Measurements from ENCODE around the gene ZMYND12.

The ZMYND12 gene

DNA sequence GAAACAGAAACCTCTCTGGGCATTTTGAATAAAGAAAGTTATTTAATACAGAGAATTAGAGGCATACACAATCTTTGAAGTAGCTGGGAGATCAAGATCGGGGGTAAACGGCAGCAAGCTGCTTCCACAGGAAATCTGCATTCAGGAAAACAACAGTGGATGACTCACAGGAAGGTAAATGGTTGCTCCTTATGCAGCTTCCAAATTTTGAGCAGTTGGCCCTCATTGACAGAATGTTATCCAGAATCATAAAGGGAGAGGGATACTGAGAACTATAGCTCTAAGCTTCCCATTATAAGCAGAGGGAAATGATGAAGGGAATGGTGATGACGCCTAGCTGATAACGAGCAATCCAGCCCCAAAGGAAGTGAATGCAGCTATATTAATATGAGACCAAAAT, 28.6 kb downstream of the ZMYND12 start:
- Mint-ChIP-seq H3K4me1 (ENCODE audit: low read depth) (no peaks in the 10 kb centered on the region), H3K9me3 (no peaks in the 10 kb centered on the region), H3K27ac (no peak overlapping the region), H3K27me3 (no peaks in the 10 kb centered on the region), H3K36me3 (ENCODE audit: low read depth) (no peaks in the 10 kb centered on the region), H3K4me3 (no peak overlapping the region)

DNA sequence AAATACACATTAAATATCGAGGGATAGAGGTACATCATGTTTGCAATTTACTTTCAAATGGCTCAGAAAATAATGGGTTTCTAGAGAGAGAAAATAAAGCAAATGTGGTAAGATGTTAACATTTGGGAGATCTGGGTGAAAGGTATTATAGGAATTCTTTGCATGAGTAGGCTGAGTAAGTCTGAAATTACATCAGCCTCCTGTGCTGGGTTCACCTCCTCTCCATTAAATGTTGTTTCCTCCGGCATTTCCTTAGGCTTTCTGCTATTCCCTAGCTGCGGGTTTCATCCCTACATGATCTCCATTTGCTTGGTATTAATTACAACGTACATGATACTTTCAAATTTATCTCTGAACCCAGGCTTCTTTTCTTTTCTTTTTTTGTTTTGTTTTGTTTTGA, 31.6 kb downstream of the ZMYND12 start:
- Mint-ChIP-seq H3K36me3 (ENCODE audit: low read depth) (no peaks in the 10 kb centered on the region), H3K4me1 (ENCODE audit: low read depth) (no peaks in the 10 kb centered on the region), H3K9me3 (no peaks in the 10 kb centered on the region), H3K27ac (no peak overlapping the region), H3K4me3 (no peak overlapping the region), H3K27me3 (no peaks in the 10 kb centered on the region)

DNA sequence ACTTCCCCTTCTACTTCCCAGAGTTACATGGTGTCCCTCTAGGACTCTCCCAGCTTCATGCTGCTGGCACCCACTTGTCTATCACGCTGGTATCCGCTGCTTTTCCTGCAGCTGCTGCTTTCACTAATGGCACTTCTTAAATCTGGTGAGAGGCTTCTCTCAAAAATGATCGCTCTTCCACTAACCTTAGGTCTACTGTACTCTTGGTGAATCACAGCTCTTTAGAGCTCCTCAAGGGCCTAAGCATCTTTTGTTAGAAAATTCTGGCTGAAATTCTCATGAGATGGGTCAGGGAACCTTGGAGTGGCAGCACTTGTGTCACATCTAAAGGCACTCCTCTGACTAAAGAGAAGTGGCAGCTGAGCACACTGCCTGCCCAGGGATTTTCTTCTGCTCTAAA, 32.1 kb downstream of the ZMYND12 start:
- H3K4me1 Mint-ChIP-seq (ENCODE audit: low read depth): no peaks in the 10 kb centered on the region
- no peaks in the 10 kb centered on the region for H3K27me3 Mint-ChIP-seq
- H3K9me3 Mint-ChIP-seq: no peaks in the 10 kb centered on the region
- no peaks in the 10 kb centered on the region for H3K36me3 Mint-ChIP-seq (ENCODE audit: low read depth)
- no peak overlapping the region for H3K27ac Mint-ChIP-seq
- no peak overlapping the region for H3K4me3 Mint-ChIP-seq

DNA sequence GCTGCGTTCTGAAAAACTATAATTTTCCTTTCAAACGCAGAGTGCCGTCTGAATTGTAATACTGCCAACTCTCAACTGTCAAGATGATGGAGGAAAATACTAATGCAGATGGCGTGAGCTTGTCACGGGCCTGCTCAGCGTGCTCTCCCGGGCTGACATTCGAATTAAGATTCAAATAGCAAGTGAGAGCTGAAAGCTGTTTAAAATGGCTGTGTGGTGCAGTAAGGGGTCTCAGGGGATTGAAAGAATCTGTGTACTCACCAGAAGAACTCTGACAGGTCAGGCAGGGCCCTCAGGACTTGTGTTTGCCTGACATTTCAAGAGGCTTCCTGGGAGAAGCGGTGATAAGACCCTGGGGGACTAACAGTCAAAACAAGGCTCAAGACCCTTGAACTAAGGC, 33.1 kb downstream of the ZMYND12 start:
- Mint-ChIP-seq H3K27ac (no peak overlapping the region), H3K9me3 (no peaks in the 10 kb centered on the region), H3K4me1 (ENCODE audit: low read depth) (no peaks in the 10 kb centered on the region), H3K27me3 (no peaks in the 10 kb centered on the region), H3K4me3 (no peak overlapping the region), H3K36me3 (ENCODE audit: low read depth) (no peaks in the 10 kb centered on the region)

DNA sequence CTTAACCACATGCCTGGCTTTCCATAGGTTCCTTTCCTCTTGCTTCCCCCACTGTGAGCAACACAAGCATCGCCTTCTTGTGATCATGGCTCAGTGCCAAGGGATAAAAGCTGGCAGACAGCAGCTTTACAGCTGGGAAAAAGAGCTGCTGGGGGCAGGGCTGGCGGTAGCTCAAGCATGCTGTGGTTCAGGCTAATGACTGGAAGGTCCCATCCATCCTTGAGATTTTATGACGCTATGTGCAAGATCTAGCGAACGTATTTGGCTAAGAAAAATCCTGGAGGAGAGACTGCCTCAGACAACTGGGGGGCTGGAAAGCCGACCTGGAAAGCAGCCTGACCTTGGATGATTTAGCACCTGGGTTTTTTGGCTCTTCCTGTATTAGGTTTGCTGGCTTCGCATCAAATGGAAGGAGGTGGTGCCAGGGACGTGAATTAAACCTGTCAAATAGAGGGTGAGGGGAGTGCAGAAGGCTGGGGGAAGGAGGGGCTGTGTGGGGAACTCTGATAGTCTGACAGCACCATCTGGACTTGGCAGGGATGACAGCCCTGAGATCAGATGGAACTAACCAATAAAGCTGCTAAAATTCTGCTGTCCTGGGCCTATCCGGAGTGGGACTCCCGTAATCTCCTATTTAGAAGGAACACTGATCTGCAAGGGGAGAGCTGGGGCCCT, 34.8 kb downstream of the ZMYND12 start:
- Mint-ChIP-seq H3K4me3 (no peak overlapping the region), H3K27ac (no peak overlapping the region), H3K27me3 (no peaks in the 10 kb centered on the region), H3K36me3 (ENCODE audit: low read depth) (no peaks in the 10 kb centered on the region), H3K4me1 (ENCODE audit: low read depth) (no peaks in the 10 kb centered on the region), H3K9me3 (no peaks in the 10 kb centered on the region)

DNA sequence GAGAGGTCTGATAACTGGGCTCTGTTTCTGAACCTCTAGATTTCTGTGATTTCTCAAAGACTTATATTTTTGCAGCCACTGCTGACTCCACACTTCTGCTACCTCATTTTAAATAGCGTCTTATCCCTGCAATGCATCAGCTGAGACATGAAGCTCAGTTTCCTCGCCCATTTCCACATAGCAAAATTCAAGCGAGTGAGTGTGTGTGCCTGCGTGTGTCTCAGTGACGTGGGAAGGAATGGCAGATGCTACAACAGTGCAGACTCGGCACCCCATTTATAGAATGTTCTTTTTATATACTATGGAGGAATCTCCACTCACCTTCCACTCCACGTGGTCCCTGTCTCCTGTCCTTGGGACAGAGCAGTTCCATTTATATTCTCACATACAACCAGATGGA, 35.7 kb downstream of the ZMYND12 start:
- no peaks in the 10 kb centered on the region for H3K36me3 Mint-ChIP-seq (ENCODE audit: low read depth)
- H3K27ac Mint-ChIP-seq: no peak overlapping the region
- no peaks in the 10 kb centered on the region for H3K9me3 Mint-ChIP-seq
- no peaks in the 10 kb centered on the region for H3K4me1 Mint-ChIP-seq (ENCODE audit: low read depth)
- H3K27me3 Mint-ChIP-seq: no peaks in the 10 kb centered on the region
- no peak overlapping the region for H3K4me3 Mint-ChIP-seq

DNA sequence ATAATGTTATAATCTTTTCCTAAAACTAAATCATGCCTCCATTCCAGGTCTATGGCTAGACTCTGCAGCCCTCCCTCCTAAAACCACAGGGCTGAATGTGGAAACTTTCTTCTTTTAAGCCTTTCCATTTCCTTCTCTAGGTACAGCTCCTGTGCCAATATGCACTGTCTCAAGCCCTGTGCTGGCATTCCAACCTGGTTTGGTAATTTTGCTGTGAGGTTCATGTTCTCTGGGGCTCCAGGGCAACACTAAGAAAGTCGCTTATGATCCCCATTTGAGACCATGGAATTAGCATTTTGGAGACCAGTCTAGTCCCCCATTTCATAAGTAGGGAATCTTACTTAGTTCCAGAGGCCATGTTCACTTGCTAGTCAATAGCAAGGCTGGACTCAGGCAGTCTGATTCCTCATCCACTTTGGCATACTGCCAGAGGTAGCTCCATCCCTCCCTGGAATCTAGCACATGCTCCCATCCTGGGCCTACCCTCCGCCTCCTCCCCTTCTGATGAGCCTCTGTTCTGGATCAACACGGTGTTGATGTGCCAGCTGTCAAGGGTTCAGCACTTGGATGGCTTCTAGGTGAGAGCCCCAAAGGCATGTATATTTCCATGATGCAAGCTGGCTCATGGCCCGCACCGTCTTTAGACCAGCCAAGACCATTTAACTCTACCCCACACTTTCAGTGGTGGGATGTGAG, 36.5 kb downstream of the ZMYND12 start:
- Mint-ChIP-seq H3K9me3 (no peaks in the 10 kb centered on the region), H3K27ac (no peak overlapping the region), H3K4me3 (no peak overlapping the region), H3K4me1 (ENCODE audit: low read depth) (no peaks in the 10 kb centered on the region), H3K36me3 (ENCODE audit: low read depth) (no peaks in the 10 kb centered on the region), H3K27me3 (no peaks in the 10 kb centered on the region)

DNA sequence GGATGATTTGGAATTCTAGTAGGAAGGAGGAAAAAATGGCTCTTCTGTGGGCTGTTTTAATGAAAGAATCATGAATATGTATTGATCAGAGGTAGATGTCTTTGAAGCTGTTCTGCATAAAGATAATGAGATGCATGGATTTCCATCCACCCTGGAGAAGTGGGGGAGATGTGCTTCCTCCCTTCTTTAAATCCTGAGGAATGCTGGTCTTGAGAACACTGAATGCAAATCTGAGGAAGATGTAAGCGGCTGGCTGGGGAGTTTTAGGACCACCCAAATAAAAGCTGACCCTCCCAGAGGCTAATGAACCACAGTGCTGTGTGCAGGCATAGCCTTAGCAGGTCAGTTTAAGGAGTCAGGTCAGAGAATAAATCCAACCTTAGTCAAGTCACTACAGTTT, 37.3 kb downstream of the ZMYND12 start:
- Mint-ChIP-seq H3K9me3 (no peaks in the 10 kb centered on the region), H3K4me1 (ENCODE audit: low read depth) (no peaks in the 10 kb centered on the region), H3K36me3 (ENCODE audit: low read depth) (no peaks in the 10 kb centered on the region), H3K4me3 (no peak overlapping the region), H3K27me3 (no peaks in the 10 kb centered on the region), H3K27ac (no peak overlapping the region)

DNA sequence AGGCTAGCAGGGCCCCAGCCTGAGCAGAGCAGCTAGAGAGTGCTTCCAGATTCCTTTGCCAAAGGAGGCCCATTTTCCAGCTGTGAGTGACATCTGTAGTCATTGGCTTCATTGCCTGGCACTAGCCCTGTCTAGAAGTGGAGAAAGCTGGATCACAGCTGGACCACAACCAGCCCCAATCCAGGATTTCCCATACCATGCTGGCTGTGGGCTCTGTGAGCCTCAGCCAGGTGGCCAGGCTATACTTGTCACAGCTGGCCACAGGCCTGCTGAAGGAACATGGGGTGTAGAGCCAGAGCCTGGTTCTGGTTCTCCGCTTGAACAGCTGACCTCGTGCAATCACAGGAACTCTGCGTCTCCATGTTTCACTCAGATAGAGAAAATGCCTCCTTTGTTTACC, 38.7 kb downstream of the ZMYND12 start:
- H3K27ac Mint-ChIP-seq: no peak overlapping the region
- no peaks in the 10 kb centered on the region for H3K9me3 Mint-ChIP-seq
- H3K27me3 Mint-ChIP-seq: no peaks in the 10 kb centered on the region
- no peaks in the 10 kb centered on the region for H3K4me1 Mint-ChIP-seq (ENCODE audit: low read depth)
- no peaks in the 10 kb centered on the region for H3K36me3 Mint-ChIP-seq (ENCODE audit: low read depth)
- no peak overlapping the region for H3K4me3 Mint-ChIP-seq

DNA sequence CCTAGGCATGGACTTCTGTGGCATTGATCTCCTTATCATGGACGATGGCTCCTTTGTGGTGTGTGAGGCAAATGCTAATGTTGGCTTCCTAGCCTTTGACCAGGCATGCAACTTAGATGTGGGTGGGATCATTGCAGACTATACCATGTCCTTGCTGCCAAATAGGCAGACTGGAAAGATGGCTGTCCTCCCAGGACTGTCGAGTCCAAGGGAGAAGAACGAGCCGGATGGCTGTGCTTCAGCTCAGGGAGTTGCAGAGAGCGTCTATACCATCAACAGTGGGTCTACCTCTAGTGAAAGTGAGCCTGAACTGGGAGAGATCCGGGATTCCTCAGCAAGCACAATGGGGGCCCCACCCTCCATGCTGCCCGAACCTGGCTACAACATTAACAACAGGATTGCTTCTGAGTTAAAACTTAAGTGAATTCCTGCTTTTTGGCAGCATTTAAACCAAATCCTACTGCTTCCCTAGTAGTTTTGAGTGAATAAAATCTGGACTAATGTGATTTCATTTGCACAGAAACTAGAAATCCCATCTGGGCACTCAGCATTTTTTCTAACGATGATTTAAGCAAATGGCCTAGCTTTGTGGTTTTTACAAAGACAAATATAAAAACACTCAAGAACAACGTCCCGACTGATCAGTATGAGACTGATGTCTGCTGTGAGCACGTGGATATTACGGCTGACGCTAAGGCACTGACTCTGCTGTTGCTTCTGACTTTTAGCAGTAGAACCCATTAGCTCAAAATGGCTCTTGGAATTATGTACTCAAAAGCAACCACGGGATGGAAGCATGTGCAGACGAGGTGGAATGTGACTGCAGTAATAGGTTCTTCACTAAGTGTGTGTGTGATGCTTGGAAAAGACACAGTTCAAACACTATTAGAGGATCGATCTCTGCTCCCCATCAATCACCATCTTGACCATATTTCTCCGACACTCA, 41.0 kb downstream of the ZMYND12 start:
- H3K36me3 Mint-ChIP-seq (ENCODE audit: low read depth): no peaks in the 10 kb centered on the region
- no peaks in the 10 kb centered on the region for H3K27me3 Mint-ChIP-seq
- no peaks in the 10 kb centered on the region for H3K9me3 Mint-ChIP-seq
- no peak overlapping the region for H3K4me3 Mint-ChIP-seq
- H3K27ac Mint-ChIP-seq: no peak overlapping the region
- H3K4me1 Mint-ChIP-seq (ENCODE audit: low read depth): no peaks in the 10 kb centered on the region

DNA sequence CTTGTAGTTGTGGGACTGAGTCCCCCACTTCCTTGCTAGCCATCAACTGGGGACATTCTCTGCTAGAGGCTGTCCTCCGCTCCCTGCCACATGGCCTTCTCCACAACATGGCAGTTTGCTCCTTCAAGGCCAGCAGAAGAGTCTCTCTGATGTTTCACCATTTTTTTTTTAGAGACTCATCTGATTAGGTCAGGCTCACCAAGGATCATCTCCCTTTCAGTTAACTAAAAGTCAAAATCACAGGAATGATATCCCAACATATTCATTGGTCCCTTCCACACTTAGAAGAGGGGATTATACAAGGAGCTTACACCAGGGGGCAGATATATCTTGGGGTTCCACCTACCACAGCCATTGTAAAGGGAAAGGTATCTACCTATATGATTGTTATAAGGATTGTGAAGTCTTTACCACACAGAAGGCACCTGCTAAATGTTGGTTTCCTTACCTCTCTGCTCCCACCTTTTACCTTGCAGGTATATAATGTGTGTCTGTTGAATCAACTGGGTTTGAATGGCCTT, 51.9 kb downstream of the ZMYND12 start:
- Mint-ChIP-seq H3K36me3 (ENCODE audit: low read depth) (no peaks in the 10 kb centered on the region), H3K4me1 (ENCODE audit: low read depth) (no peaks in the 10 kb centered on the region), H3K27ac (no peak overlapping the region), H3K4me3 (no peak overlapping the region), H3K9me3 (no peaks in the 10 kb centered on the region), H3K27me3 (peaks cover 10% of the 10 kb centered on the region)

DNA sequence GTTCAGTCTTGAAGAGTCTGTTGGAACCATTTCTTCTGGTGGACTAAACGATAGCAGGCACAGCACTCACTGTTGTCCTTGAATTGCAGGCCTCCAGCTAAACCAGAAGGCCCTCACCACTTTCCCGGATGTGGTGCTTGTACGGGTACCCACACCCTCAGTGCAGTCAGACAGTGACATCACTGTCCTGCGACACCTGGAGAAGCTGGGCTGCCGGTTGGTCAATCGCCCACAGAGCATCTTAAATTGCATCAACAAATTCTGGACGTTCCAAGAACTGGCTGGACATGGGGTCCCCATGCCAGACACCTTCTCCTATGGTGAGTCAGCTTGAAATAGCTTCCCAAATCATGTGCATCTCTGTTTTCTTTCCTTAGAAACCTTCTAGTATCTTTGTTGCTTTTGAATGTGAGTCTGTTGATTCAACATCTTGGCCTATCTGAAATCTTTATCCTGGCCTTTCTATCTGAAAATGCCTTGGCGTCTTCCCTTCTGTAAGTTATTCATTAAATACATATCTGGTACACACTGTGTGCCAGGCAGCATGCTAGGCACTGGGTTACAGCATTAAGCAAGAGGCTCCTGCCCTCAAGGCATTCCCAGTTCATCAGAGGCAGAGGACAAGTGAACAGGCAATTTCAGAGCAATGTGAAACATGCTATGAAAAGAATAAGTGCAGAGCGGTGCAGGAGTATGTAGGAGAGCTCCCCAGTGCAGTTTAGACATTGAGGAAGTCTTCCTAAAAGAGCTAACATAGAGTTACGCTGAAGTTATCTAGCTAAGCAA, 56.3 kb downstream of the ZMYND12 start:
- Mint-ChIP-seq H3K9me3 (no peaks in the 10 kb centered on the region), H3K4me3 (no peak overlapping the region), H3K27me3 (peaks cover under 1% of the 10 kb centered on the region), H3K36me3 (ENCODE audit: low read depth) (no peaks in the 10 kb centered on the region), H3K27ac (no peak overlapping the region), H3K4me1 (ENCODE audit: low read depth) (no peaks in the 10 kb centered on the region)

DNA sequence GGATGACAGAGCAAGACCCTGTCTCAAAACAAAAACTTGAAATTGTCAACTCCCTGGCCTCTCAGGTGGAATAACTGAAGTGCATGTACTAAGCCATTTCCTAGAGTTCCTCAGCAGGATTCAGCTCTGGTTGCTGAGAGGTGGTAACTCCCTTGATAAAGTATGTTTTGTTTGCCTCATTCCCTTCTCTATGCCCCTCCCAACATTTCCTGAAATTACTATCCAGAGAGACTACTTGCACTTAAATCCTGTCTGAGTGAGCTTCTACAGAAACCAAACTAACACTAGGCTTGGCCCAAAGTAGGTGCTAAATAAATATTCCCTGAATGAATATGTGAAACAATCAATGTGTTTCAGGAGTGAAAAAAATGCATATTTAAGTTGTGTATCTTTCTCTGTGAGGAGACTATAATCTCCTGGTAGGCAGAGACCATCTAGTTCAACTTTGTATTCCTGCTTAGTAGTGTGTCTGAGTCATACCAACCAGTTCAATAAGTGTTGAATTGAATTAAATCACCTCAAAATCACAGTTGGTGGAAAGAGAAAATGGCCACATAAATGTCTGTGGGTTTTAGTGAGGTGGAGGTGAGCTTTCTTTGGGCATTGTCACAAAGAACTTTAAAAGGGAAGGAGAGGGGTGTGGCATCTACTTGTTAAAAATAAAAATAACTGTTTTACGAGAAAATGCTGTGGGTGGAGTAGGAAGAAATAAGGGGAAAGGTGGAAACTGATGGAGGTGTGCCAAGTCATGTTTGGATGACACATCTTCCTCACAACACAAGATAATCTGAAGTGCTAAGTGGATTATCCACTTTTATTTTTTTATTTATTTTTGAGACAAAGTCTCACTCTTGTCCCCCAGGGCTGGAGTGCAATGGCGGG, 62.6 kb downstream of the ZMYND12 start:
- Mint-ChIP-seq H3K4me1 (ENCODE audit: low read depth) (peaks cover 7% of the 10 kb centered on the region), H3K36me3 (ENCODE audit: low read depth) (no peaks in the 10 kb centered on the region), H3K9me3 (no peaks in the 10 kb centered on the region), H3K4me3 (no peak overlapping the region), H3K27ac (no peak overlapping the region), H3K27me3 (no peaks in the 10 kb centered on the region)

DNA sequence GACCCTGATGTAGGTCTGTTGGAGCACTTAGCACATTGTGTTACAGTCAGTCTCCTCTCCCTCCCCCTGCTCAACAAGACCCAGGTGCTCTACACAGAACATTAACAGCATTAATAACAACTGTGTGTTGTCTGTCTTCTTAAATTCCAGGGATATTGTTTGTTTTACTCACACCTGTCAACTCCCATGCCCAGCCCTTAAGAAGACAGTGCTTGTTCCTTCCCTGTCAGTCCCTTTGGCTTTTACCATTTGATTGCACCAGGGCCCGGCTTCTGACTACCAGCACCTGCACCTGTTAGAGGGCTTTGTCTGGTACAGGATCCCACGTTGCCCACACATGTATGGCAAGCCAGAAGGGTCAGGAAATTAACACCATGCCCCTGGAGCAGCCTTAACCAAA, 63.6 kb downstream of the ZMYND12 start:
- Mint-ChIP-seq H3K4me1 (ENCODE audit: low read depth) (peaks cover 7% of the 10 kb centered on the region), H3K9me3 (no peaks in the 10 kb centered on the region), H3K36me3 (ENCODE audit: low read depth) (no peaks in the 10 kb centered on the region), H3K27me3 (no peaks in the 10 kb centered on the region), H3K4me3 (no peak overlapping the region), H3K27ac (no peak overlapping the region)
